Astrocyte of the cerebellum (primary cell): ENCODE results near the gene PARP8.
"Not testable (repeated sequence)": the region's sequence is repeated elsewhere in the genome, so short reads cannot be mapped to it uniquely, and the experiment has no call there.

Experiments
- DNase-seq: peaks from one replicate; pipeline ENCODE4 v3.0.0-alpha.2; 2011; ENCODE audit warnings: low read depth
- H3K4me3 ChIP-seq: 2 replicates; pipeline ENCODE4 v1.5.1; 2011; ENCODE audit warnings: mild to moderate bottlenecking, low read depth, low read length, moderate library complexity
- CTCF ChIP-seq: IDR thresholded peaks from 2 replicates; pipeline ENCODE4 v1.5.1; 2012; ENCODE audit warnings: low read length, low read depth, moderate library complexity, mild to moderate bottlenecking; ENCODE audit errors: missing control alignments
- in situ Hi-C: cut with HindIII; loops from 2 replicates; pipeline ENCODE4 v1.10.0; 2017; ENCODE audit warnings: low sequenced_read_pairs

The PARP8 gene

GRCh38 chr5:50687548-50687947 is 21.1 kb downstream of the PARP8 start:
- TF ChIP-seq CTCF, result no peak
- DNase-seq, result no peak
- in situ Hi-C loops, result no loop called here
- no peak overlapping the region for H3K4me3 ChIP-seq

GRCh38 chr5:50691399-50692016 is 25.1 kb downstream of the PARP8 start:
- in situ Hi-C loops, result no loop called here
- no peak for DNase-seq
- TF ChIP-seq CTCF, result no peak
- H3K4me3 ChIP-seq, result no peak overlapping the region

GRCh38 chr5:50694027-50694590 is 27.7 kb downstream of the PARP8 start:
- TF ChIP-seq CTCF, result no peak
- in situ Hi-C loops, result no loop called here
- DNase-seq, result no peak
- H3K4me3 ChIP-seq, result no peak overlapping the region

- H3K4me3 ChIP-seq, DNase-seq, in situ Hi-C loops: not testable (repeated sequence)
Measured at GRCh38 chr5:50694626-50695025, 28.2 kb downstream of the PARP8 start.

- TF ChIP-seq CTCF, result no peak
- in situ Hi-C loops, result no loop called here
- no peak overlapping the region for H3K4me3 ChIP-seq
- DNase-seq, result no peak
Measured at GRCh38 chr5:50697739-50698138, 31.3 kb downstream of the PARP8 start.

- TF ChIP-seq CTCF, result no peak
- in situ Hi-C loops, result no loop called here
- no peak overlapping the region for H3K4me3 ChIP-seq
- no peak for DNase-seq
Measured at GRCh38 chr5:50699737-50700136, 33.3 kb downstream of the PARP8 start.

- no peak overlapping the region for H3K4me3 ChIP-seq
- in situ Hi-C loops, result no loop called here
- no peak for TF ChIP-seq CTCF
- DNase-seq, result no peak
Measured at GRCh38 chr5:50700706-50701105, 34.3 kb downstream of the PARP8 start.
